AG04450 (cell line): ENCODE measurements around the gene PPL. TPM values are rescaled to one million over a fixed set of nuclear protein-coding genes. Genes with fewer than 3 reads are reported as not detected.

Experiments
- CTCF ChIA-PET: fragments of 300-600, 350-600 bp; formaldehyde crosslinking; extraction: SDS; loops from one replicate; lab custom pipeline; 2022; ENCODE audit warnings: antibody characterized with exemption, inconsistent platforms; lab: Charles Lee
- POLR2A ChIA-PET: fragments of 350-600 bp; formaldehyde crosslinking; extraction: SDS; loops from one replicate; lab custom pipeline; 2021; ENCODE audit warnings: antibody characterized with exemption, inconsistent platforms; lab: Yijun Ruan, JAX
- DNase-seq: peaks from one replicate; pipeline ENCODE4 v3.0.0-alpha.2; 2011; ENCODE audit warnings: low read depth, low spot score
- H3K27ac ChIP-seq: one replicate; pipeline ENCODE4 v1.5.1; 2012; ENCODE audit warnings: low read depth, low read length, control low read depth
- H3K27me3 ChIP-seq: one replicate; pipeline ENCODE4 v1.6.0; 2012; ENCODE audit warnings: low read length; ENCODE audit not compliant: control insufficient read depth, insufficient read depth
- H3K4me3 ChIP-seq: 2 replicates; pipeline ENCODE4 v1.5.1; 2011; ENCODE audit warnings: mild to moderate bottlenecking, low read depth, low read length, control low read depth
- H3K9me3 ChIP-seq: 2 replicates; pipeline ENCODE4 v1.5.1; 2012; ENCODE audit warnings: low read length; ENCODE audit not compliant: control insufficient read depth, insufficient read depth
- CTCF ChIP-seq: IDR thresholded peaks from 2 replicates; pipeline ENCODE4 v1.5.1; 2011; ENCODE audit warnings: low read depth, low read length, control low read depth, inconsistent platforms
- polyA plus RNA-seq: library from polyadenylated mRNA; depleted of rRNA; stranded (reverse); fragments of >200 nt; gene quantifications from 2 replicates; pipeline ENCODE4 v1.2.3, GENCODE V29; 2011

The PPL gene
- polyA plus RNA-seq, 1 experiment, result 2.0 TPM

GRCh38 chr16:4947722-4948503 lies 11.0 kb upstream of the PPL start:
- no peak for TF ChIP-seq CTCF
- Histone ChIP-seq H3K27ac (peak overlapping the region; percentile 11), H3K27me3 (no peaks in the 10 kb centered on the region), H3K9me3 (no peaks in the 10 kb centered on the region), H3K4me3 (no peak overlapping the region)
- POLR2A ChIA-PET, result no interaction called here
- CTCF ChIA-PET, result interaction anchor here (0.5 to 1.0 kb wide), 2 partner anchors 8 to 123 kb away, joined by 4 to 5 read pairs; no protein-coding TSS in a partner anchor
- no peak for DNase-seq

GRCh38 chr16:4946917-4947316 lies 10.0 kb upstream of the PPL start:
- no peaks in the 10 kb centered on the region for H3K27me3 ChIP-seq
- H3K27ac ChIP-seq, result no peak overlapping the region
- POLR2A ChIA-PET, result no interaction called here
- DNase-seq, result no peak
- TF ChIP-seq CTCF, result no peak
- CTCF ChIA-PET, result no interaction called here
- H3K4me3 ChIP-seq, result no peak overlapping the region
- H3K9me3 ChIP-seq, result no peaks in the 10 kb centered on the region

- POLR2A ChIA-PET, result no interaction called here
- H3K27ac ChIP-seq, result peak overlapping the region; percentile 97
- no peak for DNase-seq
Measured at GRCh38 chr16:4945560-4946502, 8.9 kb upstream of the PPL start.

GRCh38 chr16:4944333-4945281 lies 7.7 kb upstream of the PPL start:
- Histone ChIP-seq H3K4me3 (peak overlapping the region; percentile 25), H3K9me3 (no peaks in the 10 kb centered on the region), H3K27me3 (no peaks in the 10 kb centered on the region), H3K27ac (peak overlapping the region; percentile 97)
- ChIA-PET POLR2A (interaction anchor here (0.5 to 1.1 kb wide), 6 partner anchors 9 to 210 kb away, joined by 3 to 7 read pairs (median 5); partner anchors contain the start of genes ANKS3, DNAAF8 and SEC14L5), CTCF (interaction anchor here (0.7 to 1.3 kb wide), 2 partner anchors 11 to 26 kb away, joined by 4 to 7 read pairs; no protein-coding TSS in a partner anchor)
- no peak for TF ChIP-seq CTCF
- peak; percentile 95 for DNase-seq

More at GRCh38 chr16:4945560-4946502, 8.9 kb upstream of the PPL start:
- CTCF ChIA-PET, result interaction anchor here (1.0 to 1.3 kb wide), 2 partner anchors 10 kb away, joined by 4 to 7 read pairs; no protein-coding TSS in a partner anchor
- Histone ChIP-seq H3K27me3 (no peaks in the 10 kb centered on the region), H3K4me3 (no peak overlapping the region), H3K9me3 (no peaks in the 10 kb centered on the region)
- TF ChIP-seq CTCF, result no peak
